Right atrium auricular region (tissue), 2 donors: Measurements from ENCODE around the gene TRIM36. TPM values are rescaled to one million over a fixed set of nuclear protein-coding genes. Genes with fewer than 3 reads are reported as not detected.

Experiments
- DNase-seq: peaks from one replicate; pipeline ENCODE4 v3.0.0-alpha.2; 2019; ENCODE audit warnings: low spot score
- H3K27ac ChIP-seq, 2 donors: fragments of 200-600 bp; sonication (generic); 1 replicate in 1 of 2; 2 replicates in 1 of 2; pipeline ENCODE4 v1.5.1; 2016 to 2019
- H3K27me3 ChIP-seq, 2 donors: fragments of 200-600 bp; sonication (generic); one replicate each; pipeline versions ENCODE4 v1.5.1 to v1.6.0; 2017 to 2019
- H3K36me3 ChIP-seq: fragments of 200-600 bp; sonication (generic); one replicate; pipeline ENCODE4 v1.5.1; 2016
- H3K4me1 ChIP-seq, 2 donors: fragments of 200-600 bp; sonication (generic); one replicate each; pipeline versions ENCODE4 v1.5.1 to v1.6.0; 2017 to 2019
- H3K4me3 ChIP-seq, 2 donors: fragments of 200-600 bp; sonication (generic); 1 replicate in 1 of 2; 2 replicates in 1 of 2; pipeline ENCODE4 v1.5.1; 2017 to 2019; ENCODE audit warnings: mild to moderate bottlenecking in 1 of 2, moderate library complexity in 1 of 2
- H3K9me3 ChIP-seq, 2 donors: fragments of 200-600 bp; sonication (generic); one replicate each; pipeline ENCODE4 v1.5.1; 2019
- CTCF ChIP-seq, 2 donors: fragments of 200-600 bp; sonication (generic); IDR thresholded peaks; one replicate each; pipeline ENCODE4 v1.5.1; 2019; ENCODE audit warnings: antibody characterized with exemption in 2 of 2
- total RNA-seq, 2 donors: library from RNA; depleted of rRNA; stranded (reverse); fragments of >200 nt; gene quantifications; one replicate each; pipeline ENCODE4 v1.1.0, GENCODE V29; 2016

The TRIM36 gene
- total RNA-seq, 2 donors from 2014 or later, result 0.55 to 2.0 TPM

- TF ChIP-seq CTCF (IDR thresholded peaks at IDR 0.05), result no peak
- no peak for DNase-seq
- Histone ChIP-seq H3K4me3 (no peak overlapping the region), H3K9me3 (no peaks in the 10 kb centered on the region), H3K36me3 (no peaks in the 10 kb centered on the region), H3K27me3 (no peaks in the 10 kb centered on the region), H3K27ac (no peak overlapping the region), H3K4me1 (no peaks in the 10 kb centered on the region)
Measured at GRCh38 chr5:115086473-115086872, 83.2 kb downstream of the TRIM36 start.

- no peak overlapping the region for H3K4me3 ChIP-seq
- H3K4me1 ChIP-seq, result no peaks in the 10 kb centered on the region
- H3K27ac ChIP-seq, result no peak overlapping the region
- no peaks in the 10 kb centered on the region for H3K9me3 ChIP-seq
- no peak for TF ChIP-seq CTCF (IDR thresholded peaks at IDR 0.05)
- DNase-seq, result no peak
- H3K36me3 ChIP-seq, result no peaks in the 10 kb centered on the region
- no peaks in the 10 kb centered on the region for H3K27me3 ChIP-seq
Measured at GRCh38 chr5:115084246-115084793, 85.4 kb downstream of the TRIM36 start.

GRCh38 chr5:115079924-115080623 is 89.6 kb downstream of the TRIM36 start:
- Histone ChIP-seq H3K27me3 (no peaks in the 10 kb centered on the region), H3K36me3 (no peaks in the 10 kb centered on the region), H3K9me3 (no peaks in the 10 kb centered on the region), H3K4me1 (no peaks in the 10 kb centered on the region), H3K4me3 (no peak overlapping the region), H3K27ac (no peak overlapping the region)
- DNase-seq, result no peak
- TF ChIP-seq CTCF (IDR thresholded peaks at IDR 0.05), result no peak

Other genes starting within 250 kb of the TRIM36 start
- 1 to 10 TPM; 4.3 to 8.8 TPM for gene PGGT1B, start 93.0 kb upstream of the TRIM36 start, total RNA-seq
- gene CCDC112, start 126.7 kb upstream of the TRIM36 start, total RNA-seq, result 1 to 10 TPM; 3.8 to 7.7 TPM